T-cell (primary cell): ENCODE data around the gene CCIN. TPM values are rescaled to one million over a fixed set of nuclear protein-coding genes. Genes with fewer than 3 reads are reported as not detected.

Experiments used
- ATAC-seq, 4 experiments: fragments of 200-7000 bp in 3 of 4; fragments of 150-1000 bp in 1 of 4; cut with Tn5 transposase; replicated peaks in 1 of 4; 1 replicate in 3 of 4; 2 replicates in 1 of 4; pipeline ENCODE4 v1.10.0; 2021; ENCODE audit warnings: moderate library complexity in 3 of 4, mild to moderate bottlenecking in 2 of 4, moderate number of reproducible peaks in 1 of 4
- CTCF ChIA-PET, 2 donors: fragments of 300-600 bp; sonication (Branson Sonifier 250); formaldehyde crosslinking; loops; one replicate each; lab custom pipeline; 2022; ENCODE audit warnings: antibody characterized with exemption in 2 of 2; lab: Charles Lee
- POLR2A ChIA-PET, 2 donors: fragments of 300-600 bp; sonication (Branson Sonifier 250); formaldehyde crosslinking; loops; one replicate each; lab custom pipeline; 2022; ENCODE audit warnings: antibody characterized with exemption in 2 of 2; lab: Charles Lee
- DNase-seq, 35 experiments: peaks; one replicate each; pipeline versions ENCODE4 v3.0.0 to v3.0.0-alpha.2; 2013 to 2023
- H3K27ac ChIP-seq: one replicate; pipeline ENCODE4 v1.5.1; 2013; ENCODE audit warnings: low read length
- H3K27me3 ChIP-seq, 2 experiments: replicated peaks in 1 of 2; 1 replicate in 1 of 2; 2 replicates in 1 of 2; pipeline versions ENCODE4 v1.6.1 to v1.7.0; 2013; ENCODE audit warnings: low read length in 1 of 2, mixed read lengths in 1 of 2; ENCODE audit not compliant: control insufficient read depth in 2 of 2, insufficient read depth in 2 of 2; ENCODE audit errors: extremely low read depth in 1 of 2
- H3K36me3 ChIP-seq, 2 donors: 1 replicate in 1 of 2; 2 replicates in 1 of 2; pipeline versions ENCODE4 v1.6.1 to v1.7.0; 2013; ENCODE audit warnings: low read length in 1 of 2; ENCODE audit not compliant: control insufficient read depth in 2 of 2, insufficient read depth in 1 of 2; ENCODE audit errors: extremely low read depth in 1 of 2
- H3K4me1 ChIP-seq, 2 experiments: 1 replicate in 1 of 2; 2 replicates in 1 of 2; pipeline versions ENCODE4 v1.6.1 to v1.7.0; 2013; ENCODE audit warnings: low read length in 2 of 2, mixed read lengths in 1 of 2; ENCODE audit not compliant: insufficient read depth in 2 of 2, control insufficient read depth in 1 of 2; ENCODE audit errors: extremely low read depth in 1 of 2
- H3K4me3 ChIP-seq, 2 donors: 1 replicate in 1 of 2; 2 replicates in 1 of 2; pipeline versions ENCODE4 v1.5.1 to v1.7.0; 2013; ENCODE audit warnings: mild to moderate bottlenecking in 2 of 2, low read length in 1 of 2, moderate library complexity in 1 of 2; ENCODE audit not compliant: control insufficient read depth in 1 of 2; ENCODE audit errors: extremely low read depth in 1 of 2
- H3K9me3 ChIP-seq: 2 replicates; pipeline ENCODE4 v1.7.0; 2013
- H3K27ac Mint-ChIP-seq, 2 donors: one replicate each; pipeline ENCODE4 v1.8.0; 2020 to 2021; ENCODE audit warnings: mild to moderate bottlenecking in 2 of 2, mixed read lengths in 2 of 2
- H3K27me3 Mint-ChIP-seq, 2 donors: one replicate each; pipeline ENCODE4 v1.8.0; 2021 to 2022; ENCODE audit warnings: mixed read lengths in 2 of 2
- H3K36me3 Mint-ChIP-seq: one replicate; pipeline ENCODE4 v1.8.0; 2021; ENCODE audit warnings: mixed read lengths
- H3K4me1 Mint-ChIP-seq, 3 donors: one replicate each; pipeline ENCODE4 v1.8.0; 2020 to 2022; ENCODE audit warnings: mixed read lengths in 3 of 3, mild to moderate bottlenecking in 1 of 3
- H3K4me3 Mint-ChIP-seq, 3 donors: one replicate each; pipeline ENCODE4 v1.8.0; 2020 to 2022; ENCODE audit warnings: mild to moderate bottlenecking in 3 of 3, mixed read lengths in 3 of 3, moderate library complexity in 3 of 3
- H3K9me3 Mint-ChIP-seq, 3 donors: one replicate each; pipeline ENCODE4 v1.8.0; 2020 to 2022; ENCODE audit warnings: mixed read lengths in 3 of 3
- WGBS: methylation state at CpG from one replicate; pipeline ENCODE4 v1.1.5; 2013; ENCODE audit warnings: missing lambda C conversion rate; ENCODE audit not compliant: insufficient coverage; 5-methylcytosine and 5-hydroxymethylcytosine counted together
- total RNA-seq, 35 experiments: library from RNA in 6 of 35; stranded (reverse) in 6 of 35; fragments of 120-200 nt in 1 of 35; gene quantifications; one replicate each; pipeline versions ENCODE4 v1.2.1 to v1.2.4 and lab custom pipeline; 2013 to 2026

CCIN gene
- total RNA-seq, 5 donors from 2014 or later (not counting 1 experiment from before 2014, with no cell fraction given): 0.13 to 0.84 (median 0.68) TPM; not detected in 2

DNA sequence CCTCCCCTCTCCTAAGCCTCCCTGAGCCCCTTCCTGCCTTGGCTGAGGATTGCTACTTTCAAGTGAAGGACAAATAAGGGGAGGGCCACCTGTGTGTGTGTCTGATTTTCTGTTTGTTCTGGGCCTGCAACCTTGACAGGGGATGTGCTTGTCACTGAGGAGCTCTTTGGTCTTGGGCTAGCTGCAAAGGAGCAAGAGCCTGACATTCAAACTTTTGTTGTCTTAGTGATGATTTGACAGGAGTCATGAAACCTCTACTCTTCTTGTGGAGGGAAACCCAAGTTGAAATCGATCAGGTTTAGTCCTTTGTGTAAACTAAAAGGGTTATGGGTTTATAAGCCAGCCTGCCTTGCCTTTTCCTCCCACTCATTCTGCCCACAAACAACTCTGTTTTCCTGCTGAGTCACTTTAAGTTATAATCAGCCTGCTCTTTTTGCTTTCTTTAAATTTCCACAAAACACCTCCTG, 38.4 kb downstream of the CCIN start:
- Mint-ChIP-seq H3K36me3 (peaks cover 69% of the 10 kb centered on the region), H3K9me3 (no peaks in the 10 kb centered on the region), H3K27me3 (no peaks in the 10 kb centered on the region), H3K4me3 (no peak overlapping the region), H3K27ac (peak overlapping the region; percentile 78 to 86), H3K4me1 (peaks cover 41 to 68% (median 52%) of the 10 kb centered on the region in 3 donors)
- CTCF ChIA-PET: interaction anchor here in 1 of 2 donors (1.2 kb wide), 1 partner anchor 16 kb away, joined by 3 read pairs; the partner anchor contains the start of gene CLTA
- ATAC-seq (no peak), DNase-seq (no peak)
- Histone ChIP-seq H3K4me1 (peaks cover 0 to 8% of the 10 kb centered on the region in 2 experiments), H3K36me3 (peaks cover 18 to 92% of the 10 kb centered on the region in 2 donors), H3K27ac (no peak overlapping the region), H3K9me3 (no peaks in the 10 kb centered on the region), H3K27me3 (no peaks in the 10 kb centered on the region), H3K4me3 (no peak overlapping the region)
- WGBS: no CpG with 5 or more reads among the region's 1 CpG
- POLR2A ChIA-PET: no interaction called here

- ATAC-seq: no peak
- H3K36me3 ChIP-seq: peaks cover 24 to 88% of the 10 kb centered on the region in 2 donors
- peaks cover 0 to 8% of the 10 kb centered on the region in 2 experiments for H3K4me1 ChIP-seq
- no peaks in the 10 kb centered on the region for H3K27me3 Mint-ChIP-seq
- no peak overlapping the region for H3K4me3 ChIP-seq
- no peak overlapping the region for H3K27ac ChIP-seq
- POLR2A ChIA-PET: no interaction called here
- H3K9me3 ChIP-seq: no peaks in the 10 kb centered on the region
- 99% methylated on average over 5 of the region's 10 CpGs for WGBS
- CTCF ChIA-PET: no interaction called here
- no peak overlapping the region for H3K4me3 Mint-ChIP-seq
- H3K27ac Mint-ChIP-seq: peak overlapping the region; percentile 78 to 86
- peaks cover 65% of the 10 kb centered on the region for H3K36me3 Mint-ChIP-seq
- peaks cover 41 to 68% (median 56%) of the 10 kb centered on the region in 3 donors for H3K4me1 Mint-ChIP-seq
- no peaks in the 10 kb centered on the region for H3K9me3 Mint-ChIP-seq
- DNase-seq: no peak
- H3K27me3 ChIP-seq: no peaks in the 10 kb centered on the region
These were observed 39.5 kb downstream of the CCIN start for GRCh38 chr9:36208521-36209253.

DNA sequence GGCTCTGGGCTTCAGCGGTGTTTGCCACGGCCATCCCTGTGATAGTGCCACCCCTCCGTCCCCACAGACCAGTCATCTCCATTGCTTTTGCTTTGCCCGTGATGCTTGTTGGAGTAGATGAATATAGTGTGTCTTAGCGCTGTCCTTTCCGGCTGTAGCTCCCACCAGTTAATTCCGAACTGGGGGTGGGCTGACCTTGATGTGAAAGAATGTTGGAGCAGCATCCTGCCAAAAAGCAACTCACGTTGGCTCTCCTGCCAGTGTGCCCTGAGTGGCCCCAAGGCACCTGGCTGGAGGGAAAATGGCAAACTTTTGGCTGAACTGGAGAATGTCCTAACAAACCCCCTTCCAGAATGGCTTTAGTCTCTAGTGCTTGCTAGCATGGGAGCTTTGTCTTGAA, 41.5 kb downstream of the CCIN start:
- no peak overlapping the region for H3K4me3 Mint-ChIP-seq

GRCh38 chr9:36211510-36211909, 42.3 kb downstream of the CCIN start:
- 94% methylated on average over 5 of the region's 7 CpGs for WGBS
- no peak overlapping the region for H3K4me3 Mint-ChIP-seq
- no peak overlapping the region for H3K27ac Mint-ChIP-seq
- CTCF ChIA-PET: interaction anchor here in 1 of 2 donors (0.7 kb wide), 1 partner anchor 23 kb away, joined by 3 read pairs; no protein-coding TSS in a partner anchor
- Histone ChIP-seq H3K27me3 (no peaks in the 10 kb centered on the region), H3K27ac (no peak overlapping the region), H3K4me1 (peaks cover 5 to 8% of the 10 kb centered on the region in 2 experiments), H3K4me3 (no peak overlapping the region), H3K9me3 (no peaks in the 10 kb centered on the region), H3K36me3 (peaks cover 26 to 73% of the 10 kb centered on the region in 2 donors)
- peaks cover 50 to 68% (median 63%) of the 10 kb centered on the region in 3 donors for H3K4me1 Mint-ChIP-seq
- no peaks in the 10 kb centered on the region for H3K27me3 Mint-ChIP-seq
- H3K9me3 Mint-ChIP-seq: no peaks in the 10 kb centered on the region
- ATAC-seq: no peak
- DNase-seq: no peak
- POLR2A ChIA-PET: interaction anchor here in 1 of 2 donors (0.6 kb wide), 1 partner anchor 46 kb away, joined by 5 read pairs; no protein-coding TSS in a partner anchor
- peaks cover 50% of the 10 kb centered on the region for H3K36me3 Mint-ChIP-seq

More for the DNA sequence above, 41.5 kb downstream of the CCIN start:
- no peak for ATAC-seq
- Histone ChIP-seq H3K9me3 (no peaks in the 10 kb centered on the region), H3K4me1 (peaks cover 3 to 8% of the 10 kb centered on the region in 2 experiments), H3K27me3 (no peaks in the 10 kb centered on the region), H3K36me3 (peaks cover 24 to 77% of the 10 kb centered on the region in 2 donors), H3K4me3 (no peak overlapping the region), H3K27ac (no peak overlapping the region)
- WGBS: 88% methylated on average over 4 of the region's 8 CpGs
- Mint-ChIP-seq H3K9me3 (no peaks in the 10 kb centered on the region), H3K36me3 (peaks cover 50% of the 10 kb centered on the region), H3K4me1 (peaks cover 43 to 69% (median 64%) of the 10 kb centered on the region in 3 donors), H3K27me3 (no peaks in the 10 kb centered on the region), H3K27ac (peak overlapping the region in 1 of 2 donors; percentile 27)
- ChIA-PET POLR2A (no interaction called here), CTCF (interaction anchor here in 1 of 2 donors (1.0 kb wide), 2 partner anchors 20 to 118 kb away, joined by 4 read pairs; partner anchors contain the start of gene CLTA)
- DNase-seq: no peak

- Mint-ChIP-seq H3K4me3 (no peak overlapping the region), H3K27me3 (no peaks in the 10 kb centered on the region), H3K36me3 (peaks cover 42% of the 10 kb centered on the region), H3K4me1 (peaks cover 56 to 65% (median 62%) of the 10 kb centered on the region in 3 donors), H3K9me3 (no peaks in the 10 kb centered on the region), H3K27ac (peak overlapping the region in 1 of 2 donors; percentile 41)
- DNase-seq: no peak
- ATAC-seq: no peak
- Histone ChIP-seq H3K4me1 (peaks cover 5 to 7% of the 10 kb centered on the region in 2 experiments), H3K27me3 (no peaks in the 10 kb centered on the region), H3K27ac (no peak overlapping the region), H3K36me3 (peaks cover 27 to 67% of the 10 kb centered on the region in 2 donors), H3K4me3 (no peak overlapping the region), H3K9me3 (no peaks in the 10 kb centered on the region)
- 85% methylated on average over 1 of the region's 4 CpGs for WGBS
- ChIA-PET CTCF (interaction anchor here in 1 of 2 donors (0.8 kb wide), 2 partner anchors 23 to 55 kb away, joined by 3 read pairs; no protein-coding TSS in a partner anchor), POLR2A (no interaction called here)
These were observed 44.2 kb downstream of the CCIN start for GRCh38 chr9:36213387-36213786.

GRCh38 chr9:36213989-36214388, 44.8 kb downstream of the CCIN start:
- CTCF ChIA-PET: no interaction called here

More at GRCh38 chr9:36213989-36214388, 44.8 kb downstream of the CCIN start:
- H3K27me3 ChIP-seq: no peaks in the 10 kb centered on the region
- H3K9me3 ChIP-seq: no peaks in the 10 kb centered on the region
- peaks cover 31 to 65% of the 10 kb centered on the region in 2 donors for H3K36me3 ChIP-seq
- H3K4me3 ChIP-seq: no peak overlapping the region
- DNase-seq: no peak
- peaks cover 7 to 8% of the 10 kb centered on the region in 2 experiments for H3K4me1 ChIP-seq
- Mint-ChIP-seq H3K4me1 (peaks cover 57 to 65% (median 62%) of the 10 kb centered on the region in 3 donors), H3K36me3 (peaks cover 40% of the 10 kb centered on the region), H3K4me3 (no peak overlapping the region), H3K27ac (peak overlapping the region in 1 of 2 donors; percentile 16), H3K9me3 (no peaks in the 10 kb centered on the region), H3K27me3 (no peaks in the 10 kb centered on the region)
- POLR2A ChIA-PET: no interaction called here
- ATAC-seq: no peak
- no peak overlapping the region for H3K27ac ChIP-seq
- no CpG with 5 or more reads among the region's 4 CpGs for WGBS
